Smooth muscle cell (in vitro differentiated cells): Measurements from ENCODE around the gene PLK5. TPM values are rescaled to one million over a fixed set of nuclear protein-coding genes. Genes with fewer than 3 reads are reported as not detected.

Experiments used
- DNase-seq: peaks from one replicate; lab custom pipeline; 2025; ENCODE audit not compliant: unreplicated experiment; lab: John Stamatoyannopoulos, UW
- H2AFZ ChIP-seq: fragments of 200-600 bp; sonication (generic); 2 replicates; pipeline ENCODE4 v1.6.0; 2016; ENCODE audit warnings: antibody characterized with exemption, low read depth, mild to moderate bottlenecking
- H3F3A ChIP-seq: fragments of 200-600 bp; sonication (generic); 2 replicates; pipeline ENCODE4 v1.6.0; 2017; ENCODE audit warnings: antibody characterized with exemption, low read depth
- H3K27ac ChIP-seq: fragments of 200-600 bp; sonication (generic); 2 replicates; pipeline ENCODE4 v1.5.1; 2016; ENCODE audit warnings: low read depth, mild to moderate bottlenecking
- H3K27me3 ChIP-seq: fragments of 200-600 bp; sonication (generic); 2 replicates; pipeline ENCODE4 v1.6.1; 2016; ENCODE audit warnings: low read depth, mild to moderate bottlenecking
- H3K36me3 ChIP-seq: fragments of 200-600 bp; sonication (generic); 2 replicates; pipeline ENCODE4 v1.5.1; 2016; ENCODE audit warnings: low read depth
- H3K4me1 ChIP-seq: fragments of 200-600 bp; sonication (generic); 2 replicates; pipeline ENCODE4 v1.5.1; 2016; ENCODE audit warnings: low read depth
- H3K4me2 ChIP-seq: fragments of 200-600 bp; sonication (generic); 2 replicates; pipeline ENCODE4 v1.6.0; 2016; ENCODE audit warnings: mild to moderate bottlenecking
- H3K4me3 ChIP-seq: fragments of 200-600 bp; sonication (generic); 2 replicates; pipeline ENCODE4 v1.5.1; 2016; ENCODE audit warnings: mild to moderate bottlenecking
- H3K79me2 ChIP-seq: fragments of 200-600 bp; sonication (generic); 2 replicates; pipeline ENCODE4 v1.6.0; 2016; ENCODE audit warnings: low read depth, mild to moderate bottlenecking
- H3K9ac ChIP-seq: fragments of 200-600 bp; sonication (generic); 2 replicates; pipeline ENCODE4 v1.6.0; 2016; ENCODE audit warnings: low read depth
- H3K9me3 ChIP-seq: fragments of 200-600 bp; sonication (generic); replicated peaks from 2 replicates; pipeline ENCODE4 v1.5.1; 2016; ENCODE audit warnings: low read depth
- H4K20me1 ChIP-seq: fragments of 200-600 bp; sonication (generic); 2 replicates; pipeline ENCODE4 v1.6.0; 2016; ENCODE audit warnings: low read depth
- CTCF ChIP-seq: fragments of 200-600 bp; sonication (generic); IDR thresholded peaks from 2 replicates; pipeline ENCODE4 v1.5.1; 2017; ENCODE audit warnings: borderline replicate concordance, mild to moderate bottlenecking, antibody characterized with exemption; ENCODE audit not compliant: insufficient read depth, poor library complexity, severe bottlenecking
- WGBS: methylation state at CpG from one replicate; pipeline ENCODE4 v1.1.7; 2016; ENCODE audit warnings: low lambda C conversion rate; 5-methylcytosine and 5-hydroxymethylcytosine counted together
- polyA plus RNA-seq: library from polyadenylated mRNA; unstranded; fragments of >200 nt; fragmentation: Nextera tagmentation; extraction: Ambion mirVana; gene quantifications from 2 replicates; pipeline ENCODE4 v1.2.1, GENCODE V29; 2016
- total RNA-seq: library from RNA; depleted of rRNA; stranded (reverse); fragments of >200 nt; gene quantifications from 2 replicates; pipeline ENCODE4 v1.2.3, GENCODE V29; 2014

The PLK5 gene
- total and polyA plus RNA-seq, 2 experiments from 2014 or later: not detected

GRCh38 chr19:1511318-1512317 is 12.3 kb upstream of the PLK5 start:
- no peaks in the 10 kb centered on the region for H3K27me3 ChIP-seq
- H3K4me3 ChIP-seq: peak overlapping the region; percentile 80
- 87% methylated on average over 22 of the region's 22 CpGs for WGBS
- H3K4me2 ChIP-seq: peak overlapping the region; percentile 95
- no peak overlapping the region for H2AFZ ChIP-seq
- peaks cover 16% of the 10 kb centered on the region for H3F3A ChIP-seq
- no peak overlapping the region for H3K27ac ChIP-seq
- H3K9me3 ChIP-seq: no peaks in the 10 kb centered on the region
- no peaks in the 10 kb centered on the region for H3K36me3 ChIP-seq
- peaks cover 11% of the 10 kb centered on the region for H3K4me1 ChIP-seq
- no peak overlapping the region for H3K9ac ChIP-seq
- H4K20me1 ChIP-seq: no peaks in the 10 kb centered on the region
- TF ChIP-seq CTCF: no peak
- DNase-seq: no peak
- H3K79me2 ChIP-seq: no peaks in the 10 kb centered on the region

- peak within 1 kb of the TSS; percentile 80 for H3K4me3 ChIP-seq
- H3K9ac ChIP-seq: peak within 1 kb of the TSS; percentile 93
- H3K36me3 ChIP-seq: no peaks in the 10 kb centered on the region
- H3K4me1 ChIP-seq: peaks cover 11% of the 10 kb centered on the region
- H3F3A ChIP-seq: peaks cover 16% of the 10 kb centered on the region
- 7% methylated on average over 41 of the region's 78 CpGs for WGBS
- peak; percentile 72 for DNase-seq
- no peaks in the 10 kb centered on the region for H4K20me1 ChIP-seq
- no peaks in the 10 kb centered on the region for H3K9me3 ChIP-seq
- H3K27ac ChIP-seq: peak within 1 kb of the TSS; percentile 82
- no peaks in the 10 kb centered on the region for H3K27me3 ChIP-seq
- H2AFZ ChIP-seq: peak within 1 kb of the TSS; percentile 66
- no peaks in the 10 kb centered on the region for H3K79me2 ChIP-seq
- TF ChIP-seq CTCF: peak; percentile 11
- H3K4me2 ChIP-seq: peak within 1 kb of the TSS; percentile 95
Observed at GRCh38 chr19:1512671-1513498, 11.0 kb upstream of the PLK5 start, which contains the start of gene ADAMTSL5. Gene ADAMTSL5, minus strand, starts transcription at chr19:1513019. Its CDS starts 2,076 bp downstream, at chr19:1510943.

GRCh38 chr19:1513499-1514294 is 10.2 kb upstream of the PLK5 start:
- no peaks in the 10 kb centered on the region for H4K20me1 ChIP-seq
- H3K27me3 ChIP-seq: no peaks in the 10 kb centered on the region
- H3F3A ChIP-seq: peaks cover 16% of the 10 kb centered on the region
- peaks cover 11% of the 10 kb centered on the region for H3K4me1 ChIP-seq
- no peaks in the 10 kb centered on the region for H3K79me2 ChIP-seq
- no peaks in the 10 kb centered on the region for H3K9me3 ChIP-seq
- WGBS: 19% methylated on average over 20 of the region's 52 CpGs
- DNase-seq: peak; percentile 72
- H3K27ac ChIP-seq: peak overlapping the region; percentile 82
- H3K4me2 ChIP-seq: peak overlapping the region; percentile 95
- peak overlapping the region; percentile 66 for H2AFZ ChIP-seq
- H3K4me3 ChIP-seq: peak overlapping the region; percentile 80
- peak overlapping the region; percentile 93 for H3K9ac ChIP-seq
- H3K36me3 ChIP-seq: no peaks in the 10 kb centered on the region
- peak; percentile 93 for TF ChIP-seq CTCF
